Keratinocyte (primary cell): ENCODE data around the gene TTC21B. TPM values are rescaled to one million over a fixed set of nuclear protein-coding genes. Genes with fewer than 3 reads are reported as not detected.

ENCODE experiments used
- DNase-seq: peaks from one replicate; pipeline ENCODE4 v3.0.0-alpha.2; 2011; ENCODE audit warnings: low read depth, missing footprints, low spot score
- FAIRE-seq: peaks from 2 replicates; lab custom pipeline; 2011; peaks lifted over from hg19 to GRCh38; lab: Jason Lieb, UNC
- H2AFZ ChIP-seq: 2 replicates; pipeline ENCODE4 v1.6.0; 2012; ENCODE audit warnings: low read length, control low read depth, inconsistent platforms; ENCODE audit not compliant: control insufficient read depth
- H3K27ac ChIP-seq: 2 replicates; pipeline ENCODE4 v1.5.1; 2011; ENCODE audit warnings: low read length; ENCODE audit not compliant: control insufficient read depth, insufficient read depth
- H3K27me3 ChIP-seq: 3 replicates; pipeline ENCODE4 v1.6.0; 2011; ENCODE audit warnings: low read length; ENCODE audit not compliant: control insufficient read depth, insufficient read depth; ENCODE audit errors: extremely low read depth
- H3K36me3 ChIP-seq, 2 experiments: 2 replicates in 1 of 2; 3 replicates in 1 of 2; pipeline ENCODE4 v1.5.1; 2011; ENCODE audit warnings: low read length in 2 of 2, mild to moderate bottlenecking in 1 of 2; ENCODE audit not compliant: control insufficient read depth in 2 of 2, insufficient read depth in 2 of 2; ENCODE audit errors: extremely low read depth in 1 of 2
- H3K4me1 ChIP-seq: 3 replicates; pipeline ENCODE4 v1.5.1; 2011; ENCODE audit warnings: low read length; ENCODE audit not compliant: control insufficient read depth, insufficient read depth; ENCODE audit errors: extremely low read depth
- H3K4me2 ChIP-seq: 3 replicates; pipeline ENCODE4 v1.6.0; 2011; ENCODE audit warnings: low read depth, low read length; ENCODE audit not compliant: control insufficient read depth, insufficient read depth; ENCODE audit errors: extremely low read depth
- H3K4me3 ChIP-seq, 3 experiments: fragments of 200-600 bp in 1 of 3; sonication (generic) in 1 of 3; 2 replicates in 2 of 3; 3 replicates in 1 of 3; pipeline ENCODE4 v1.5.1; 2011 to 2016; ENCODE audit warnings: low read length in 3 of 3, mild to moderate bottlenecking in 3 of 3, control low read depth in 2 of 3, inconsistent platforms in 1 of 3, low read depth in 1 of 3, mixed read lengths in 1 of 3, mixed run types in 1 of 3, moderate library complexity in 1 of 3; ENCODE audit not compliant: control insufficient read depth in 2 of 3, insufficient read depth in 2 of 3; ENCODE audit errors: extremely low read depth in 1 of 3
- H3K79me2 ChIP-seq: 2 replicates; pipeline ENCODE4 v1.6.0; 2012; ENCODE audit warnings: low read length; ENCODE audit not compliant: control insufficient read depth, insufficient read depth
- H3K9ac ChIP-seq: 3 replicates; pipeline ENCODE4 v1.6.0; 2011; ENCODE audit warnings: low read length; ENCODE audit not compliant: control insufficient read depth, insufficient read depth; ENCODE audit errors: extremely low read depth
- H3K9me1 ChIP-seq: 3 replicates; pipeline ENCODE4 v1.6.0; 2011; ENCODE audit warnings: low read length; ENCODE audit not compliant: control insufficient read depth, insufficient read depth; ENCODE audit errors: extremely low read depth
- H3K9me3 ChIP-seq: 2 replicates; pipeline ENCODE4 v1.5.1; 2012; ENCODE audit warnings: low read depth, low read length; ENCODE audit not compliant: control insufficient read depth
- H4K20me1 ChIP-seq: 3 replicates; pipeline ENCODE4 v1.6.0; 2011; ENCODE audit warnings: low read length; ENCODE audit not compliant: control insufficient read depth, insufficient read depth; ENCODE audit errors: extremely low read depth
- CTCF ChIP-seq, 3 experiments: IDR thresholded peaks in 1 of 3; conservative IDR thresholded peaks in 1 of 3; optimal IDR thresholded peaks in 1 of 3; 2 replicates in 2 of 3; 3 replicates in 1 of 3; pipeline versions ENCODE3 to v1.5.1; 2011; ENCODE audit warnings: low read length in 3 of 3, mild to moderate bottlenecking in 3 of 3, moderate library complexity in 2 of 3, control low read depth in 1 of 3, inconsistent platforms in 1 of 3; ENCODE audit not compliant: insufficient read depth in 2 of 3; ENCODE audit errors: extremely low read depth in 1 of 3
- EZH2 ChIP-seq: IDR thresholded peaks from one replicate; pipeline ENCODE4 v1.6.1; 2012; ENCODE audit warnings: inconsistent platforms, mild to moderate bottlenecking, low read length, moderate library complexity
- dilution Hi-C: fragments of 300-500 bp; cut with MboI; formaldehyde crosslinking; loops from one replicate; pipeline ENCODE4 v1.7.0; 2020; ENCODE audit warnings: low sequenced_read_pairs; ENCODE audit not compliant: extremely low pct_ligation_motif_present
- polyA plus RNA-seq, 5 experiments: library from polyadenylated mRNA; depleted of rRNA in 3 of 5; stranded (reverse) in 3 of 5; stranded (forward) in 1 of 5; unstranded in 1 of 5; fragments of >200 nt; gene quantifications; 1 replicate in 1 of 5; 2 replicates in 3 of 5; 3 replicates in 1 of 5; pipeline versions ENCODE4 v1.2.1 to v1.2.3, GENCODE V29; 2011 to 2012; ENCODE audit warnings: missing spikeins in 2 of 5, low read depth in 1 of 5, low replicate concordance in 1 of 5

Gene TTC21B
- polyA plus RNA-seq, 1 donor (not counting 4 experiments of a cell fraction or from before 2014, with no cell fraction given), result 8.0 TPM

GRCh38 chr2:165969227-165969626 is 15.7 kb upstream of the TTC21B start:
- H4K20me1 ChIP-seq, result no peaks in the 10 kb centered on the region
- dilution Hi-C loops, result no loop called here

GRCh38 chr2:165967746-165968145 is 14.2 kb upstream of the TTC21B start:
- dilution Hi-C loops, result no loop called here
- no peak for FAIRE-seq
- H3K4me1 ChIP-seq, result no peaks in the 10 kb centered on the region

More at GRCh38 chr2:165969227-165969626, 15.7 kb upstream of the TTC21B start:
- no peaks in the 10 kb centered on the region for H3K9me3 ChIP-seq
- FAIRE-seq (no peak), DNase-seq (no peak)
- H3K27ac ChIP-seq, result no peak overlapping the region
- H3K79me2 ChIP-seq, result no peaks in the 10 kb centered on the region
- no peak overlapping the region for H3K9ac ChIP-seq
- no peaks in the 10 kb centered on the region for H3K9me1 ChIP-seq
- H2AFZ ChIP-seq, result no peak overlapping the region
- H3K36me3 ChIP-seq, result no peaks in the 10 kb centered on the region
- H3K4me2 ChIP-seq, result no peak overlapping the region
- H3K4me3 ChIP-seq, result no peak overlapping the region
- no peaks in the 10 kb centered on the region for H3K27me3 ChIP-seq
- TF ChIP-seq EZH2 (no peak), CTCF (optimal IDR thresholded peaks at IDR 0.05 in 1 of 3, IDR thresholded peaks at IDR 0.05 in 1 of 3, conservative IDR thresholded peaks at IDR 0.05 in 1 of 3; ENCODE audit: extremely low read depth in 1 of 3, insufficient read depth in 2 of 3, low read length in 3 of 3) (no peak)
- no peaks in the 10 kb centered on the region for H3K4me1 ChIP-seq

More at GRCh38 chr2:165967746-165968145, 14.2 kb upstream of the TTC21B start:
- H4K20me1 ChIP-seq, result no peaks in the 10 kb centered on the region
- no peak overlapping the region for H3K4me2 ChIP-seq
- H3K27ac ChIP-seq, result no peak overlapping the region
- no peaks in the 10 kb centered on the region for H3K79me2 ChIP-seq
- no peaks in the 10 kb centered on the region for H3K9me1 ChIP-seq
- H3K27me3 ChIP-seq, result no peaks in the 10 kb centered on the region
- no peak overlapping the region for H2AFZ ChIP-seq
- H3K9ac ChIP-seq, result no peak overlapping the region
- TF ChIP-seq EZH2 (no peak), CTCF (optimal IDR thresholded peaks at IDR 0.05 in 1 of 3, IDR thresholded peaks at IDR 0.05 in 1 of 3, conservative IDR thresholded peaks at IDR 0.05 in 1 of 3; ENCODE audit: extremely low read depth in 1 of 3, insufficient read depth in 2 of 3, low read length in 3 of 3) (no peak)
- H3K9me3 ChIP-seq, result no peaks in the 10 kb centered on the region
- no peak for DNase-seq
- no peak overlapping the region for H3K4me3 ChIP-seq
- no peaks in the 10 kb centered on the region for H3K36me3 ChIP-seq
